ENCODE data around the gene ALDH5A1. TPM values are rescaled to one million over a fixed set of nuclear protein-coding genes. Genes with fewer than 3 reads are reported as not detected.

Gene ALDH5A1
- polyA plus RNA-seq, 3 donors = 3.2 to 6.7 (median 3.4) TPM

- H3K27ac ChIP-seq (ENCODE audit: low read depth, low read length) = no peak overlapping the region
- WGBS, 3 donors = 84 to 94% (median 92%) methylated on average over 4 of the region's 4 CpGs
These were observed 23.1 kb downstream of the ALDH5A1 start for GRCh38 chr6:24517659-24518543.

- 40 to 41% (median 41%) methylated on average over 6 of the region's 6 CpGs for WGBS, 3 donors
- no peak overlapping the region for H3K27ac ChIP-seq (ENCODE audit: low read depth, low read length)
These were observed 26.3 kb downstream of the ALDH5A1 start for GRCh38 chr6:24520929-24521546.

GRCh38 chr6:24522228-24523176, 27.7 kb downstream of the ALDH5A1 start:
- 75 to 78% (median 78%) methylated on average over 13 of the region's 13 CpGs for WGBS, 3 donors
- H3K27ac ChIP-seq (ENCODE audit: low read depth, low read length) = no peak overlapping the region

- H3K27ac ChIP-seq (ENCODE audit: low read depth, low read length) = no peak overlapping the region
- WGBS, 3 donors = 73 to 90% (median 87%) methylated on average over 3 of the region's 3 CpGs
These were observed 29.6 kb downstream of the ALDH5A1 start for GRCh38 chr6:24524329-24524728.

- WGBS, 3 donors = 59 to 73% (median 71%) methylated on average over 5 of the region's 5 CpGs
- H3K27ac ChIP-seq (ENCODE audit: low read depth, low read length) = no peak overlapping the region
These were observed 30.0 kb downstream of the ALDH5A1 start for GRCh38 chr6:24524805-24525204.

GRCh38 chr6:24529985-24530384, 35.2 kb downstream of the ALDH5A1 start:
- H3K27ac ChIP-seq (ENCODE audit: low read depth, low read length) = no peak overlapping the region
- WGBS, 3 donors = 85 to 96% (median 92%) methylated on average over 1 of the region's 1 CpG

- 95 to 97% (median 97%) methylated on average over 5 of the region's 5 CpGs for WGBS, 3 donors
- H3K27ac ChIP-seq (ENCODE audit: low read depth, low read length) = no peak overlapping the region
These were observed 39.6 kb downstream of the ALDH5A1 start for GRCh38 chr6:24534329-24534728.

- H3K27ac ChIP-seq (ENCODE audit: low read depth, low read length) = no peak overlapping the region
- 87 to 96% (median 88%) methylated on average over 3 of the region's 3 CpGs for WGBS, 3 donors
These were observed 40.4 kb downstream of the ALDH5A1 start for GRCh38 chr6:24535210-24535609.

GRCh38 chr6:24536466-24536865, 41.7 kb downstream of the ALDH5A1 start:
- H3K27ac ChIP-seq (ENCODE audit: low read depth, low read length) = no peak overlapping the region
- 45 to 55% (median 50%) methylated on average over 4 of the region's 4 CpGs for WGBS, 3 donors

GRCh38 chr6:24537082-24537699, 42.4 kb downstream of the ALDH5A1 start:
- WGBS, 3 donors = 83 to 86% (median 84%) methylated on average over 8 of the region's 8 CpGs
- no peak overlapping the region for H3K27ac ChIP-seq (ENCODE audit: low read depth, low read length)

- no peak overlapping the region for H3K27ac ChIP-seq (ENCODE audit: low read depth, low read length)
- WGBS, 3 donors = 95 to 96% (median 95%) methylated on average over 8 of the region's 8 CpGs
These were observed 43.1 kb downstream of the ALDH5A1 start for GRCh38 chr6:24537771-24538385.

- 84 to 94% (median 91%) methylated on average over 8 of the region's 8 CpGs for WGBS, 3 donors
- H3K27ac ChIP-seq (ENCODE audit: low read depth, low read length) = no peak overlapping the region
These were observed 44.6 kb downstream of the ALDH5A1 start for GRCh38 chr6:24539416-24539815.

- 93 to 96% (median 93%) methylated on average over 3 of the region's 3 CpGs for WGBS, 3 donors
- no peak overlapping the region for H3K27ac ChIP-seq (ENCODE audit: low read depth, low read length)
These were observed 45.4 kb downstream of the ALDH5A1 start for GRCh38 chr6:24540197-24540596.

GRCh38 chr6:24543683-24544082, 48.9 kb downstream of the ALDH5A1 start:
- WGBS, 3 donors = 74 to 79% (median 77%) methylated on average over 4 of the region's 4 CpGs
- H3K27ac ChIP-seq (ENCODE audit: low read depth, low read length) = no peak overlapping the region

GRCh38 chr6:24545183-24545582, 50.4 kb downstream of the ALDH5A1 start:
- WGBS, 3 donors = 93 to 97% (median 97%) methylated on average over 3 of the region's 3 CpGs

GRCh38 chr6:24545691-24546090, 50.9 kb downstream of the ALDH5A1 start:
- WGBS, 3 donors = 84 to 94% (median 88%) methylated on average over 3 of the region's 3 CpGs
- no peak overlapping the region for H3K27ac ChIP-seq (ENCODE audit: low read depth, low read length)

More at GRCh38 chr6:24545183-24545582, 50.4 kb downstream of the ALDH5A1 start:
- H3K27ac ChIP-seq (ENCODE audit: low read depth, low read length) = no peak overlapping the region

GRCh38 chr6:24546439-24546838, 51.7 kb downstream of the ALDH5A1 start:
- WGBS, 3 donors = 83 to 87% (median 86%) methylated on average over 7 of the region's 7 CpGs
- no peak overlapping the region for H3K27ac ChIP-seq (ENCODE audit: low read depth, low read length)

GRCh38 chr6:24547243-24547642, 52.5 kb downstream of the ALDH5A1 start:
- H3K27ac ChIP-seq (ENCODE audit: low read depth, low read length) = no peak overlapping the region
- 22 to 31% (median 24%) methylated on average over 12 of the region's 12 CpGs for WGBS, 3 donors
